ENCODE results near the gene ICAM5. TPM values are rescaled to one million over a fixed set of nuclear protein-coding genes. Genes with fewer than 3 reads are reported as not detected.

ICAM5 gene
- total and polyA plus RNA-seq, 9 of the 15 experiments (the other 6 are each of a cell fraction or from before 2014, with no cell fraction given) = 0.10 to 114 (median 13.7) TPM

- TF ChIP-seq TFE3 (CRISPR knock-in tag; IDR thresholded peaks at IDR 0.05) (no peak), NFIX (CRISPR knock-in tag; IDR thresholded peaks at IDR 0.05; ENCODE audit: low read depth) (peak; percentile 98), SMAD1 (IDR thresholded peaks at IDR 0.05; ENCODE audit: low read depth, low read length, partially characterized antibody) (peak; percentile 96), ZNF764 (CRISPR knock-in tag; IDR thresholded peaks at IDR 0.05; ENCODE audit: low read depth) (no peak), FOXP1 (CRISPR knock-in tag; IDR thresholded peaks at IDR 0.05) (no peak), ZNF282 (CRISPR knock-in tag; IDR thresholded peaks at IDR 0.05) (0 out of 2 replicates have a peak, but pooled peaks have one; percentile 57)
- TF ChIP-seq, protein P1, sequence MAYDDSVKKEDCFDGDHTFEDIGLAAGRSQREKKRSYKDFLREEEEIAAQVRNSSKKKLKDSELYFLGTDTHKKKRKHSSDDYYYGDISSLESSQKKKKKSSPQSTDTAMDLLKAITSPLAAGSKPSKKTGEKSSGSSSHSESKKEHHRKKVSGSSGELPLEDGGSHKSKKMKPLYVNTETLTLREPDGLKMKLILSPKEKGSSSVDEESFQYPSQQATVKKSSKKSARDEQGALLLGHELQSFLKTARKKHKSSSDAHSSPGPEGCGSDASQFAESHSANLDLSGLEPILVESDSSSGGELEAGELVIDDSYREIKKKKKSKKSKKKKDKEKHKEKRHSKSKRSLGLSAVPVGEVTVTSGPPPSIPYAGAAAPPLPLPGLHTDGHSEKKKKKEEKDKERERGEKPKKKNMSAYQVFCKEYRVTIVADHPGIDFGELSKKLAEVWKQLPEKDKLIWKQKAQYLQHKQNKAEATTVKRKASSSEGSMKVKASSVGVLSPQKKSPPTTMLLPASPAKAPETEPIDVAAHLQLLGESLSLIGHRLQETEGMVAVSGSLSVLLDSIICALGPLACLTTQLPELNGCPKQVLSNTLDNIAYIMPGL (CRISPR knock-in tag; IDR thresholded peaks at IDR 0.05) = no peak
Measured at GRCh38 chr19:10271543-10272086, 18.1 kb upstream of the ICAM5 start (continued).

Measured in K562 (cell line).